Liver (tissue), 9 donors: ENCODE results near the gene MGAT5. TPM values are rescaled to one million over a fixed set of nuclear protein-coding genes. Genes with fewer than 3 reads are reported as not detected.

Source experiments
- DNase-seq: peaks from one replicate; pipeline ENCODE4 v3.0.0-alpha.2; 2017; ENCODE audit warnings: low spot score
- H3K27ac ChIP-seq, 2 donors: one replicate each; pipeline ENCODE4 v1.7.0; 2013; ENCODE audit warnings: inconsistent platforms in 2 of 2, low read length in 2 of 2, control low read depth in 1 of 2, low read depth in 1 of 2, mild to moderate bottlenecking in 1 of 2
- H3K27me3 ChIP-seq, 4 donors: one replicate each; pipeline versions ENCODE4 v1.6.1 to v1.7.0; 2013; ENCODE audit warnings: low read length in 3 of 4, inconsistent platforms in 1 of 4, mild to moderate bottlenecking in 1 of 4, moderate library complexity in 1 of 4; ENCODE audit not compliant: control insufficient read depth in 4 of 4, insufficient read depth in 4 of 4
- H3K36me3 ChIP-seq, 4 donors: one replicate each; pipeline versions ENCODE4 v1.6.1 to v1.7.0; 2013; ENCODE audit warnings: low read length in 3 of 4, mild to moderate bottlenecking in 3 of 4, low read depth in 1 of 4, moderate library complexity in 1 of 4; ENCODE audit not compliant: control insufficient read depth in 4 of 4, insufficient read depth in 3 of 4
- H3K4me1 ChIP-seq, 4 donors: one replicate each; pipeline versions ENCODE4 v1.6.1 to v1.7.0; 2013; ENCODE audit warnings: low read length in 3 of 4, mild to moderate bottlenecking in 3 of 4, moderate library complexity in 1 of 4; ENCODE audit not compliant: control insufficient read depth in 4 of 4, insufficient read depth in 4 of 4
- H3K4me3 ChIP-seq, 3 donors: one replicate each; pipeline versions ENCODE4 v1.6.1 to v1.7.0; 2013; ENCODE audit warnings: low read length in 3 of 3, control low read depth in 1 of 3, low read depth in 1 of 3, mild to moderate bottlenecking in 1 of 3
- H3K9ac ChIP-seq, 2 donors: one replicate each; pipeline ENCODE4 v1.7.0; 2013; ENCODE audit warnings: low read length in 2 of 2, mild to moderate bottlenecking in 2 of 2, moderate library complexity in 2 of 2, control low read depth in 1 of 2, low read depth in 1 of 2
- H3K9me3 ChIP-seq, 4 donors: one replicate each; pipeline versions ENCODE4 v1.6.1 to v1.7.0; 2013; ENCODE audit warnings: low read length in 3 of 4; ENCODE audit not compliant: control insufficient read depth in 4 of 4
- EGR1 ChIP-seq, 2 donors: IDR thresholded peaks; 2 replicates each; pipeline ENCODE4 v1.6.1; 2016 to 2018; ENCODE audit warnings: antibody characterized with exemption in 2 of 2, low read depth in 2 of 2
- FOXA2 ChIP-seq: IDR thresholded peaks from 2 replicates; pipeline ENCODE4 v1.6.1; 2016; ENCODE audit warnings: antibody characterized with exemption
- GABPA ChIP-seq, 2 donors: IDR thresholded peaks in 1 of 2; conservative IDR thresholded peaks in 1 of 2; 2 replicates each; pipeline ENCODE4 v1.6.1; 2016; ENCODE audit warnings: antibody characterized with exemption in 2 of 2, mild to moderate bottlenecking in 1 of 2, moderate library complexity in 1 of 2
- HNF4A ChIP-seq, 2 donors: conservative IDR thresholded peaks; 2 replicates each; pipeline ENCODE4 v1.6.1; 2016; ENCODE audit warnings: antibody characterized with exemption in 2 of 2, mild to moderate bottlenecking in 2 of 2
- HNF4G ChIP-seq: IDR thresholded peaks from 2 replicates; pipeline ENCODE4 v1.6.1; 2016; ENCODE audit warnings: antibody characterized with exemption
- JUND ChIP-seq, 2 donors: IDR thresholded peaks; 2 replicates each; pipeline ENCODE4 v1.6.1; 2016; ENCODE audit warnings: antibody characterized with exemption in 2 of 2
- RAD21 ChIP-seq, 2 donors: IDR thresholded peaks; 2 replicates each; pipeline ENCODE4 v1.6.1; 2016; ENCODE audit warnings: antibody characterized with exemption in 2 of 2, mild to moderate bottlenecking in 2 of 2
- RXRA ChIP-seq, 2 donors: IDR thresholded peaks; 2 replicates each; pipeline ENCODE4 v1.6.1; 2017 to 2018; ENCODE audit warnings: antibody characterized with exemption in 2 of 2, mild to moderate bottlenecking in 1 of 2
- SP1 ChIP-seq: IDR thresholded peaks from 2 replicates; pipeline ENCODE4 v1.6.1; 2018; ENCODE audit warnings: antibody characterized with exemption, mild to moderate bottlenecking
- TAF1 ChIP-seq: conservative IDR thresholded peaks from 2 replicates; pipeline ENCODE4 v1.6.1; 2016; ENCODE audit warnings: antibody characterized with exemption, mild to moderate bottlenecking
- YY1 ChIP-seq: IDR thresholded peaks from 2 replicates; pipeline ENCODE4 v1.6.1; 2016; ENCODE audit warnings: antibody characterized with exemption, mild to moderate bottlenecking
- WGBS: extraction: QIAGEN DNeasy Blood & Tissue Kit; methylation state at CpG from one replicate; pipeline ENCODE4 v1.1.7; 2013; 5-methylcytosine and 5-hydroxymethylcytosine counted together
- polyA plus RNA-seq, 2 donors: library from polyadenylated mRNA; stranded (reverse) in 1 of 2; unstranded in 1 of 2; fragments of 200-250 nt in 1 of 2; fragments of >200 nt in 1 of 2; fragmentation: Nextera tagmentation in 1 of 2; extraction: Ambion mirVana in 1 of 2; gene quantifications; one replicate each; pipeline versions ENCODE4 v1.2.1 to v1.2.3, GENCODE V29; 2013 to 2015
- total RNA-seq, 2 donors: library from RNA; depleted of rRNA; stranded (reverse); fragments of >200 nt; gene quantifications; one replicate each; pipeline ENCODE4 v1.2.3, GENCODE V29; 2014
- TF ChIP-seq, protein P1 (sequence below): IDR thresholded peaks from 2 replicates; pipeline ENCODE4 v1.6.1; 2016; ENCODE audit warnings: antibody characterized with exemption
- TF ChIP-seq, protein P2 (sequence below): IDR thresholded peaks from 2 replicates; pipeline ENCODE4 v1.6.1; 2016; ENCODE audit warnings: antibody characterized with exemption
- TF ChIP-seq, protein P3 (sequence below): IDR thresholded peaks from 2 replicates; pipeline ENCODE4 v1.6.1; 2016; ENCODE audit warnings: antibody characterized with exemption
- TF ChIP-seq, protein P4 (sequence below): fragments of 150-350 bp; IDR thresholded peaks from 2 replicates; pipeline ENCODE4 v1.5.1; 2017; ENCODE audit warnings: improper control_type of control experiment, low read depth, low read length; ENCODE audit not compliant: missing input control
- TF ChIP-seq, protein P5 (sequence below): IDR thresholded peaks from 2 replicates; pipeline ENCODE4 v1.6.1; 2016; ENCODE audit warnings: antibody characterized with exemption, mild to moderate bottlenecking
- donor health status: healthy.
- donor health status: healthy.
- donor health status: healthy.
- donor health status: healthy.
- donor health status: healthy.

MGAT5 gene
- total and polyA plus RNA-seq, 4 donors = 1.8 to 12.7 (median 5.6) TPM

DNA sequence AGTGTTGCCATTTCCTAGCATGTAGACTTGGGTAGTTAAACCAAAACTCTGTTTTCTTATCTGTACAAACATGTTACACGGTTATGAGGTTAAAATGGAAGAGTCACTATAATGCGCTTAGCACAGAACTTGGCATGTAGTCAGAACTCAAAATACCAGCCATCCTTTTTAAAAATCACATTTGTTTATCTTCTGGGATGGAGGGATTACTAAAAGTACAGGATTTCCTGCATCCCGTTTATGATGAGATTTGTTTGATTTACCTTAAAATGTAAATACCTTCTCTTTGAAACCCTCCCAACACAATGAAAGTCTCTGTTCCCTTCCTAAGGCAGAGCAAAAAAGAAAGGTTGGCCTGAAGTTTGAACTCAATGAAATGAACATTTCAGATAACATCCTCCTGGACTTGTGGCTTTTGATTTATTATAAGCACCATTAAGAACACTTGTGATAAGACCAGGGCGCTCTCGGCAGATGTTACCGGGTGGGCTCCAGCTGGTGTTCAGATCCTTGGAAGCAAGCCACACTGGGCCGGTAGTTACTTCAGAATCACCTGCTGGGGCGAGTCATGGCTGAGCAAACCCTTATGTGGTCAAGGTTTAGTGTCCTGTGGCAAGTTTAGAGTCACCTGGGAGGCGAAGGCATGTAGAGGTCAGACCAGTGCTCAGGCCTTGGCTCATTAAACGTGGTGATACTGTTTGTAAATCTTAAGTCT, 105.7 kb downstream of the MGAT5 start:
- WGBS = 84% methylated on average over 10 of the region's 10 CpGs
- DNase-seq = no peak
- TF ChIP-seq FOXA2 (no peak), HNF4A (conservative IDR thresholded peaks at IDR 0.05) (no peak), GABPA (IDR thresholded peaks at IDR 0.05 in 1 of 2, conservative IDR thresholded peaks at IDR 0.05 in 1 of 2) (no peak), TAF1 (no peak), HNF4G (no peak), SP1 (no peak), RAD21 (IDR thresholded peaks at IDR 0.05) (no peak), EGR1 (IDR thresholded peaks at IDR 0.05; ENCODE audit: low read depth in 2 of 2) (no peak), JUND (IDR thresholded peaks at IDR 0.05) (no peak), RXRA (IDR thresholded peaks at IDR 0.05) (no peak), YY1 (no peak)
- TF ChIP-seq, protein P1, sequence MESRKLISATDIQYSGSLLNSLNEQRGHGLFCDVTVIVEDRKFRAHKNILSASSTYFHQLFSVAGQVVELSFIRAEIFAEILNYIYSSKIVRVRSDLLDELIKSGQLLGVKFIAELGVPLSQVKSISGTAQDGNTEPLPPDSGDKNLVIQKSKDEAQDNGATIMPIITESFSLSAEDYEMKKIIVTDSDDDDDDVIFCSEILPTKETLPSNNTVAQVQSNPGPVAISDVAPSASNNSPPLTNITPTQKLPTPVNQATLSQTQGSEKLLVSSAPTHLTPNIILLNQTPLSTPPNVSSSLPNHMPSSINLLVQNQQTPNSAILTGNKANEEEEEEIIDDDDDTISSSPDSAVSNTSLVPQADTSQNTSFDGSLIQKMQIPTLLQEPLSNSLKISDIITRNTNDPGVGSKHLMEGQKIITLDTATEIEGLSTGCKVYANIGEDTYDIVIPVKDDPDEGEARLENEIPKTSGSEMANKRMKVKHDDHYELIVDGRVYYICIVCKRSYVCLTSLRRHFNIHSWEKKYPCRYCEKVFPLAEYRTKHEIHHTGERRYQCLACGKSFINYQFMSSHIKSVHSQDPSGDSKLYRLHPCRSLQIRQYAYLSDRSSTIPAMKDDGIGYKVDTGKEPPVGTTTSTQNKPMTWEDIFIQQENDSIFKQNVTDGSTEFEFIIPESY = no peak
- TF ChIP-seq, protein P2, sequence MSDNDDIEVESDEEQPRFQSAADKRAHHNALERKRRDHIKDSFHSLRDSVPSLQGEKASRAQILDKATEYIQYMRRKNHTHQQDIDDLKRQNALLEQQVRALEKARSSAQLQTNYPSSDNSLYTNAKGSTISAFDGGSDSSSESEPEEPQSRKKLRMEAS = no peak
- TF ChIP-seq, protein P3, sequence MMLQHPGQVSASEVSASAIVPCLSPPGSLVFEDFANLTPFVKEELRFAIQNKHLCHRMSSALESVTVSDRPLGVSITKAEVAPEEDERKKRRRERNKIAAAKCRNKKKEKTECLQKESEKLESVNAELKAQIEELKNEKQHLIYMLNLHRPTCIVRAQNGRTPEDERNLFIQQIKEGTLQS = no peak
- TF ChIP-seq, protein P4, sequence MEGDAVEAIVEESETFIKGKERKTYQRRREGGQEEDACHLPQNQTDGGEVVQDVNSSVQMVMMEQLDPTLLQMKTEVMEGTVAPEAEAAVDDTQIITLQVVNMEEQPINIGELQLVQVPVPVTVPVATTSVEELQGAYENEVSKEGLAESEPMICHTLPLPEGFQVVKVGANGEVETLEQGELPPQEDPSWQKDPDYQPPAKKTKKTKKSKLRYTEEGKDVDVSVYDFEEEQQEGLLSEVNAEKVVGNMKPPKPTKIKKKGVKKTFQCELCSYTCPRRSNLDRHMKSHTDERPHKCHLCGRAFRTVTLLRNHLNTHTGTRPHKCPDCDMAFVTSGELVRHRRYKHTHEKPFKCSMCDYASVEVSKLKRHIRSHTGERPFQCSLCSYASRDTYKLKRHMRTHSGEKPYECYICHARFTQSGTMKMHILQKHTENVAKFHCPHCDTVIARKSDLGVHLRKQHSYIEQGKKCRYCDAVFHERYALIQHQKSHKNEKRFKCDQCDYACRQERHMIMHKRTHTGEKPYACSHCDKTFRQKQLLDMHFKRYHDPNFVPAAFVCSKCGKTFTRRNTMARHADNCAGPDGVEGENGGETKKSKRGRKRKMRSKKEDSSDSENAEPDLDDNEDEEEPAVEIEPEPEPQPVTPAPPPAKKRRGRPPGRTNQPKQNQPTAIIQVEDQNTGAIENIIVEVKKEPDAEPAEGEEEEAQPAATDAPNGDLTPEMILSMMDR = no peak
- TF ChIP-seq, protein P5, sequence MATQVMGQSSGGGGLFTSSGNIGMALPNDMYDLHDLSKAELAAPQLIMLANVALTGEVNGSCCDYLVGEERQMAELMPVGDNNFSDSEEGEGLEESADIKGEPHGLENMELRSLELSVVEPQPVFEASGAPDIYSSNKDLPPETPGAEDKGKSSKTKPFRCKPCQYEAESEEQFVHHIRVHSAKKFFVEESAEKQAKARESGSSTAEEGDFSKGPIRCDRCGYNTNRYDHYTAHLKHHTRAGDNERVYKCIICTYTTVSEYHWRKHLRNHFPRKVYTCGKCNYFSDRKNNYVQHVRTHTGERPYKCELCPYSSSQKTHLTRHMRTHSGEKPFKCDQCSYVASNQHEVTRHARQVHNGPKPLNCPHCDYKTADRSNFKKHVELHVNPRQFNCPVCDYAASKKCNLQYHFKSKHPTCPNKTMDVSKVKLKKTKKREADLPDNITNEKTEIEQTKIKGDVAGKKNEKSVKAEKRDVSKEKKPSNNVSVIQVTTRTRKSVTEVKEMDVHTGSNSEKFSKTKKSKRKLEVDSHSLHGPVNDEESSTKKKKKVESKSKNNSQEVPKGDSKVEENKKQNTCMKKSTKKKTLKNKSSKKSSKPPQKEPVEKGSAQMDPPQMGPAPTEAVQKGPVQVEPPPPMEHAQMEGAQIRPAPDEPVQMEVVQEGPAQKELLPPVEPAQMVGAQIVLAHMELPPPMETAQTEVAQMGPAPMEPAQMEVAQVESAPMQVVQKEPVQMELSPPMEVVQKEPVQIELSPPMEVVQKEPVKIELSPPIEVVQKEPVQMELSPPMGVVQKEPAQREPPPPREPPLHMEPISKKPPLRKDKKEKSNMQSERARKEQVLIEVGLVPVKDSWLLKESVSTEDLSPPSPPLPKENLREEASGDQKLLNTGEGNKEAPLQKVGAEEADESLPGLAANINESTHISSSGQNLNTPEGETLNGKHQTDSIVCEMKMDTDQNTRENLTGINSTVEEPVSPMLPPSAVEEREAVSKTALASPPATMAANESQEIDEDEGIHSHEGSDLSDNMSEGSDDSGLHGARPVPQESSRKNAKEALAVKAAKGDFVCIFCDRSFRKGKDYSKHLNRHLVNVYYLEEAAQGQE = no peak

More for the DNA sequence above, 105.7 kb downstream of the MGAT5 start:
- H3K9me3 ChIP-seq = no peaks in the 10 kb centered on the region
- peaks cover 0 to 8% (median 3%) of the 10 kb centered on the region in 4 donors for H3K36me3 ChIP-seq
- no peak overlapping the region for H3K4me3 ChIP-seq
- no peak overlapping the region for H3K27ac ChIP-seq
- H3K4me1 ChIP-seq = no peaks in the 10 kb centered on the region
- no peaks in the 10 kb centered on the region for H3K27me3 ChIP-seq
- H3K9ac ChIP-seq = no peak overlapping the region
